Mesendoderm (in vitro differentiated cells): ENCODE data around the gene CLEC6A.
A peak's percentile ranks its signal among the peaks of the same experiment; 100 is the strongest.

ENCODE experiments used
- DNase-seq: peaks from one replicate; pipeline ENCODE4 v3.0.0; 2013
- H2AK5ac ChIP-seq: 2 replicates; pipeline ENCODE4 v1.6.1; 2013; ENCODE audit warnings: low read length, inconsistent platforms
- H2BK120ac ChIP-seq: 2 replicates; pipeline ENCODE4 v1.6.1; 2013; ENCODE audit warnings: low read depth, mild to moderate bottlenecking, low read length, moderate library complexity, mixed read lengths
- H2BK15ac ChIP-seq: replicated peaks from 2 replicates; pipeline ENCODE4 v1.6.1; 2013; ENCODE audit warnings: low read depth, mild to moderate bottlenecking, moderate library complexity
- H2BK5ac ChIP-seq: 2 replicates; pipeline ENCODE4 v1.6.1; 2013; ENCODE audit warnings: low read length, inconsistent platforms
- H3K18ac ChIP-seq: 2 replicates; pipeline ENCODE4 v1.6.1; 2013; ENCODE audit warnings: mild to moderate bottlenecking, low read length, mixed read lengths
- H3K23ac ChIP-seq: one replicate; pipeline ENCODE4 v1.6.1; 2013; ENCODE audit warnings: low read length
- H3K27ac ChIP-seq: 2 replicates; pipeline ENCODE4 v1.5.1; 2013; ENCODE audit warnings: low read depth, mild to moderate bottlenecking, inconsistent platforms, low read length, moderate library complexity
- H3K27me3 ChIP-seq: 2 replicates; pipeline ENCODE4 v1.6.1; 2013; ENCODE audit warnings: low read length, control low read depth, mild to moderate bottlenecking, inconsistent platforms; ENCODE audit not compliant: insufficient read depth, poor library complexity
- H3K36me3 ChIP-seq: 2 replicates; pipeline ENCODE4 v1.6.1; 2013; ENCODE audit warnings: low read length, inconsistent platforms; ENCODE audit not compliant: control insufficient read depth, insufficient read depth
- H3K4ac ChIP-seq: one replicate; pipeline ENCODE4 v1.6.1; 2013; ENCODE audit warnings: low read depth, mild to moderate bottlenecking, low read length, moderate library complexity
- H3K4me1 ChIP-seq: 2 replicates; pipeline ENCODE4 v1.6.1; 2013; ENCODE audit warnings: low read depth, low read length, inconsistent platforms; ENCODE audit not compliant: control insufficient read depth
- H3K4me2 ChIP-seq: 2 replicates; pipeline ENCODE4 v1.6.1; 2013; ENCODE audit warnings: low read length
- H3K4me3 ChIP-seq: 2 replicates; pipeline ENCODE4 v1.5.1; 2013; ENCODE audit warnings: mild to moderate bottlenecking, low read length
- H3K56ac ChIP-seq: one replicate; pipeline ENCODE4 v1.6.1; 2013; ENCODE audit warnings: low read length
- H3K79me1 ChIP-seq: 2 replicates; pipeline ENCODE4 v1.6.1; 2013; ENCODE audit warnings: low read length, inconsistent platforms
- H3K79me2 ChIP-seq: 2 replicates; pipeline ENCODE4 v1.6.1; 2013; ENCODE audit warnings: mild to moderate bottlenecking, low read length; ENCODE audit not compliant: control insufficient read depth, insufficient read depth
- H3K9ac ChIP-seq: 2 replicates; pipeline ENCODE4 v1.6.1; 2013; ENCODE audit warnings: low read length, inconsistent platforms
- H4K5ac ChIP-seq: one replicate; pipeline ENCODE4 v1.6.1; 2013; ENCODE audit warnings: low read length
- H4K8ac ChIP-seq: one replicate; pipeline ENCODE4 v1.6.1; 2013; ENCODE audit warnings: low read depth, mild to moderate bottlenecking, control low read depth, low read length, moderate library complexity
- WGBS: extraction: QIAGEN DNeasy Blood & Tissue Kit; methylation state at CpG from one replicate; pipeline ENCODE4 v1.1.7; 2013; ENCODE audit warnings: low lambda C conversion rate, missing lambda C conversion rate; ENCODE audit not compliant: insufficient coverage; ENCODE audit errors: extremely low coverage; 5-methylcytosine and 5-hydroxymethylcytosine counted together

CLEC6A gene

GRCh38 chr12:8508910-8509841 is 53.4 kb downstream of the CLEC6A start:
- Histone ChIP-seq H3K27ac (no peak overlapping the region), H3K79me1 (no peaks in the 10 kb centered on the region), H3K4ac (no peak overlapping the region), H3K36me3 (no peaks in the 10 kb centered on the region), H4K8ac (no peak overlapping the region), H4K5ac (no peak overlapping the region), H3K4me3 (no peak overlapping the region), H3K4me1 (peaks cover 5% of the 10 kb centered on the region), H3K79me2 (no peaks in the 10 kb centered on the region), H2BK15ac (no peak overlapping the region), H2BK5ac (no peak overlapping the region), H2BK120ac (no peak overlapping the region), H3K18ac (no peak overlapping the region), H3K56ac (peak overlapping the region; percentile 30), H3K23ac (no peak overlapping the region), H3K27me3 (no peaks in the 10 kb centered on the region), H3K9ac (no peak overlapping the region), H3K4me2 (no peak overlapping the region), H2AK5ac (no peak overlapping the region)
- DNase-seq = peak; percentile 20
- no CpG with 5 or more reads among the region's 12 CpGs for WGBS

- Histone ChIP-seq H3K9ac (no peak within 1 kb of the TSS), H3K23ac (no peak within 1 kb of the TSS), H2BK15ac (no peak within 1 kb of the TSS), H4K5ac (no peak within 1 kb of the TSS), H3K36me3 (no peaks in the 10 kb centered on the region), H3K27ac (no peak within 1 kb of the TSS), H3K4me3 (no peak within 1 kb of the TSS), H3K56ac (no peak within 1 kb of the TSS), H3K4ac (no peak within 1 kb of the TSS), H3K79me1 (no peaks in the 10 kb centered on the region), H2AK5ac (no peak within 1 kb of the TSS), H3K27me3 (no peaks in the 10 kb centered on the region), H3K18ac (no peak within 1 kb of the TSS), H3K4me2 (no peak within 1 kb of the TSS), H2BK120ac (no peak within 1 kb of the TSS), H3K4me1 (peaks cover 3% of the 10 kb centered on the region), H3K79me2 (no peaks in the 10 kb centered on the region), H2BK5ac (no peak within 1 kb of the TSS), H4K8ac (no peak within 1 kb of the TSS)
- no CpG with 5 or more reads among the region's 4 CpGs for WGBS
- DNase-seq = no peak
Observed at GRCh38 chr12:8513256-8513655, 57.5 kb downstream of the CLEC6A start, which contains the start of gene CLEC4D. Gene CLEC4D, plus strand, starts transcription at chr12:8513503. Its CDS starts 230 bp downstream, at chr12:8513733.

- Histone ChIP-seq H2BK15ac (no peak overlapping the region), H3K4ac (no peak overlapping the region), H3K9ac (no peak overlapping the region), H3K18ac (no peak overlapping the region), H4K8ac (no peak overlapping the region), H2BK5ac (no peak overlapping the region), H3K56ac (no peak overlapping the region), H4K5ac (no peak overlapping the region), H3K27me3 (no peaks in the 10 kb centered on the region), H2BK120ac (no peak overlapping the region), H3K4me3 (no peak overlapping the region), H3K79me2 (no peaks in the 10 kb centered on the region), H3K4me1 (no peaks in the 10 kb centered on the region), H2AK5ac (no peak overlapping the region), H3K79me1 (no peaks in the 10 kb centered on the region), H3K23ac (no peak overlapping the region), H3K4me2 (no peak overlapping the region), H3K27ac (no peak overlapping the region), H3K36me3 (no peaks in the 10 kb centered on the region)
- WGBS = no CpG with 5 or more reads among the region's 2 CpGs
- no peak for DNase-seq
Observed at GRCh38 chr12:8517971-8518370, 62.2 kb downstream of the CLEC6A start.

- Histone ChIP-seq H3K79me2 (no peaks in the 10 kb centered on the region), H3K18ac (no peak overlapping the region), H3K4me2 (no peak overlapping the region), H4K8ac (no peak overlapping the region), H3K9ac (no peak overlapping the region), H2BK120ac (no peak overlapping the region), H4K5ac (no peak overlapping the region), H2AK5ac (no peak overlapping the region), H3K4ac (no peak overlapping the region), H3K27ac (no peak overlapping the region), H3K79me1 (no peaks in the 10 kb centered on the region), H3K23ac (no peak overlapping the region), H2BK5ac (no peak overlapping the region), H3K4me3 (no peak overlapping the region), H3K27me3 (no peaks in the 10 kb centered on the region), H3K4me1 (no peaks in the 10 kb centered on the region), H2BK15ac (no peak overlapping the region), H3K56ac (no peak overlapping the region), H3K36me3 (no peaks in the 10 kb centered on the region)
- no peak for DNase-seq
- WGBS = no CpG with 5 or more reads among the region's 4 CpGs
Observed at GRCh38 chr12:8519171-8519570, 63.4 kb downstream of the CLEC6A start.

GRCh38 chr12:8527250-8528130 is 71.7 kb downstream of the CLEC6A start:
- H2BK15ac ChIP-seq = no peak overlapping the region
- no peaks in the 10 kb centered on the region for H3K79me2 ChIP-seq
- H3K79me1 ChIP-seq = no peaks in the 10 kb centered on the region
- no peaks in the 10 kb centered on the region for H3K27me3 ChIP-seq
- no peak overlapping the region for H2BK120ac ChIP-seq
- no peak overlapping the region for H2BK5ac ChIP-seq
- H3K27ac ChIP-seq = no peak overlapping the region
- no peak overlapping the region for H3K4me2 ChIP-seq
- H4K8ac ChIP-seq = no peak overlapping the region
- no peak overlapping the region for H2AK5ac ChIP-seq
- peak; percentile 31 for DNase-seq
- H3K4me3 ChIP-seq = no peak overlapping the region
- no peak overlapping the region for H4K5ac ChIP-seq
- H3K18ac ChIP-seq = no peak overlapping the region
- no peak overlapping the region for H3K4ac ChIP-seq
- H3K4me1 ChIP-seq = no peaks in the 10 kb centered on the region
- no peak overlapping the region for H3K9ac ChIP-seq
- H3K23ac ChIP-seq = no peak overlapping the region
- no CpG with 5 or more reads among the region's 30 CpGs for WGBS
- peak overlapping the region; percentile 54 for H3K56ac ChIP-seq
- no peaks in the 10 kb centered on the region for H3K36me3 ChIP-seq
